Stimulated activated CD4-positive, alpha-beta T cell treated with anti-CD3 and anti-CD28 coated beads, Interleukin-1b, Interleukin-23, amount 100 ng/mL, for 1 hour (primary cell): ENCODE data around the gene HUNK.

ENCODE experiments used
- DNase-seq, 2 donors: peaks; one replicate each; pipeline ENCODE4 v3.0.0-alpha.2; 2020; ENCODE audit warnings: low read depth in 2 of 2

HUNK gene

DNA sequence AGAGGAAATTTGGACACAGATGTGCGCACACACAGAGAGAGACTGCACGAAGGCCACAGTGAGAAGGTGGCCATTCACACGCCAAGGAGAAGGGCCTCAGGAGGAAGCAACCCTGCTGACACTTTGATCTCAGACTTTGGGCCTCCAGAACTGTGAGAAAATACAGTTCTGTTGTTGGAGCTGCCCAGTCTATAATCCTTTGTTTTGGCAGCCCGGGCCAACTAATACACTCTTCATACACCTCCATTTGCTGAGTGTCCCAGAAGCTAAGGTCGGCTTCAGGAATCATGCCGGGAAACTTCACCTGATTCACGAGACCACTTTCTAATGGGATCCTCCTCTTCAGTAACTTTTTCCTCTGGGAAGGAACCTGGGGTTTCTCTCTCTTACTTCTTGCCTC is 23.2 kb downstream of the HUNK start:
- no peak for DNase-seq

DNA sequence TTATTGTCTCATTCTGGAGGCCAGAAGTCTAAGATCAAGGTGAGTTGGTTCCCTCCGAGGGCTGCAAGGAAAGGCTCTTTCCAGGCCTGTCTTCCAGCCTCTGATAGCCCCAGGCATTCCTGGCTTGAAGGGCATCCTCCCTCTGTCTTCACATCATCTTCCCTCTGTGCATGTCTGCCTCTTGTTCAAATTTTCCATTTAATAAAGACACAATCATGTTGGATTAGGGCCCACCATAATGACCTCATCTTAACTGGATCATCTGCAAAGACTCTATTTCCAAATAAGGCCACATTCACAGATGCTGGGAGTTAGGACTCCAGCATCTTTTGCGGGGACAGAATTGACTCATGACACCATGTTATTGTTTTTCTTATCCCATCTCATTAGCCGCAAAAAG is 24.5 kb downstream of the HUNK start:
- DNase-seq, result no peak

DNA sequence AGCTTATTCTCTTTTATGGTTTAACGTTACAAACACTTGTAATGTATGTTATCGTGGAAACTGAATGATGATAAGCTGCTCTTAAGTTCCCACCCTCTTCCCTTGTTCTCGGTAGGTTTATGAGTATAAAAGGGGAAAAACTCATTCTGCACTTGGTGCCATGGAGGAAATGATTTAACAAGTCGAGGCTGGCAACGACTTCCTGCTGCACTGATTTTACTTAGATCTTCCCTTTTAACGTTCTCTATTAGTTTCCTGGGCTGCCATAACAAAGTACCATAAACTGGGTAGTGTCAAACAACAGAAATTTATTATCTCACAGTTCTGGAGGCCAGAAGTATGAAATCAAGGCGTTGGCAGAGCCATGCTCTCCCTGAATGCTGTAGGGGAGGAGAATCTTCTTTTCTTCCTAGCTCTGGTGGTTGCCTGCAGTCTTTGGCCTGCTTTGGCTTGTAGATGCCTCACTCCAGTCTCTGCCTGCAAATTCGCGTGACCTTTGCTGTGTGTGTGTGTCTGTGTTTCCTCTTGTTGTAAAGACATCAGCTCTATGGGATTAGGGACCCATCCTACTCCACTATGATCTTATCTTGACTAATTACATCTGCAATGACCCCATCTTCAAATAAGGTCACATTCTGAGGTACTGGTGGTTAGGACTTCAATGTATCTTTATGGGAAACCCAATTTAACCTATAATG is 26.3 kb downstream of the HUNK start:
- no peak for DNase-seq

DNA sequence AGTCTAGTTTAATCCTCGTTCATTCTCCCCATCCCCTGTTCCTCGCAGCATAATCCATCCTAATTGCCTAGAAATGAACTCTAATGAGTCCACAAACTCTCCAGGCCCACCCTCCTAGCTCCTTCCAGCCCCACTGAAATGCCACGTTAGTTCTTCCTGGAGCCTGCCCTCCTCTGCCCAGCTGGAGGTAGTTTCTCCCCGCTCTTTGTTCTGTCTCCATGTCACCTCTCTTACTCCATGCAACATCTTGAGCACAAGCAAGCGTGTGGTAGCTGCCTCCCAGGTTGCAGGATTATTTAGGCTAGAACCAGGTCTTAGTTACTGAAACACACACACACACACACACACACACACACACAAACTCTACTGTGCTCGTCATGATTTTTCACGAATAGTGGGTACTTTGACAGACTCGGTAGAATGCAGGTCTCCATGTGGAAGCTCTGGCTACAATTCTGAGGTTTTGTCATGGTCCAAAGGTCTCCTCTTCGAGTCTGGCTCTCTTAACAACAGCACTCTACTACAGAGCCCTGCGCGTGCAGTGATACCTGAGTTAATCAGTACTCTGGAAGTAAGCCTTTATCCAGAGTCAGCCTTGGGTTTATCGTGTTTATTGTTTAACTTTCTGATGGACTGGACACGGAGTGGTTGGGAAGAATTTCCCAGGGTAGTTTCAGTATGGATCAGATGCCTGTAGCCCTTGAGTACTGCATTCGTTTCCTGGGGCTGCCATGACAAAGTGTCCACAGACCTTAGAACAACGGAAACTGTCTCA is 27.5 kb downstream of the HUNK start:
- no peak for DNase-seq

DNA sequence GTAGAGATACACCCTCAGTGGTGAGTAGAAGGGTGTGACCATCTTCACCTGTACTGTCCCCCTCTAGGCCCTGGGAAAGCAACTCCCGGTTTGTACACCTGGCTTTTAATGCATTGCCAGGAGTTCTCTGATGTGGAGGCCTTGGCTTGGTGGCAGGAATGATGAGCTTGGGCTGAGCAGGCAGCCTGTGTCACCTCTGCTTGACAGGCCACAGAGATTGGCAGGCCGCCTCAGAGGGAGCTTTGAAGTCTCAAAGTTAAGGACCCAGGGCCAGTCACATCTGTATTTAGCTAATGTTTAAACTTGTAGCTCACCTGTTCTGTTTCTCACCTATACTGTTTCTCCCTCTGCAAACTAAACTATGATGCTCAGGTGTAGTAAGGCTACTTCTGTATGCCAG is 28.5 kb downstream of the HUNK start:
- DNase-seq, result no peak

DNA sequence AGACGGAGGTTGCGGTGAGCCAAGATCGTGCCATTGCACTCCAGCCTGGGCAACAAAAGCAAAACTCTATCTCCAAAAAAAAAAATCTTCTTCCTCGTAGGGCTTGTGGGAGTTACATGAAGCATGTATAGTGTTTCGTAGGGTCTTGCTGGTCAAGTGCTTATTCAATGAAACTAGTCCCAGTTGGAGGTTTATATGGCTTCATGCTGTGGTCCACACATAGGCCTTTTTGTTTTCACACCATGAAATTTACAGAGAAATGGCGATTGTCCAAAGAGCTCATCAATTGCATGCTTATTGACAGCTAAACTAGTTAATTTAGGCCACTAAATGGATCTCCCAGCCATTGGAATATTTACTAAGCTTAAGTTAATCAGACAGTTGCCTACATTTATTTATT is 29.6 kb downstream of the HUNK start:
- no peak for DNase-seq

DNA sequence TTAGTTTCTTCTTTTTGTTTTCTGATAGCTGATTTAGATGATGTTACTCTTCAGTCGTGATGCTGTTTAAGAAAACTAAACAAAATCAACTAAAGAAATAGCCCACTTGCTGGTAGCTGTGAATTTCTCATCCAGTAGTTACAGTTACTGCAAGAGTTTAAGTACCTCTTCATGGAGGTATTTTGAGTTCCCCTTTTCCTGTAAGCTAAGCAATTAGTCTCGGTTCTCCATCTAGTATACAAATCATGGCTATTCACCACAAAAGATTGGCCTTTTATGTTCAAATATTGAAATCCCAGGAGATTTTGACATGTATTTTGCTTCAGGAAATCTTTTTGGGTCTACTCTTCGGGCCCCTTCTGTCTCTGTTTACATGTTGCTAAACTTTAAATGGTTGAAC is 31.1 kb downstream of the HUNK start:
- no peak for DNase-seq

DNA sequence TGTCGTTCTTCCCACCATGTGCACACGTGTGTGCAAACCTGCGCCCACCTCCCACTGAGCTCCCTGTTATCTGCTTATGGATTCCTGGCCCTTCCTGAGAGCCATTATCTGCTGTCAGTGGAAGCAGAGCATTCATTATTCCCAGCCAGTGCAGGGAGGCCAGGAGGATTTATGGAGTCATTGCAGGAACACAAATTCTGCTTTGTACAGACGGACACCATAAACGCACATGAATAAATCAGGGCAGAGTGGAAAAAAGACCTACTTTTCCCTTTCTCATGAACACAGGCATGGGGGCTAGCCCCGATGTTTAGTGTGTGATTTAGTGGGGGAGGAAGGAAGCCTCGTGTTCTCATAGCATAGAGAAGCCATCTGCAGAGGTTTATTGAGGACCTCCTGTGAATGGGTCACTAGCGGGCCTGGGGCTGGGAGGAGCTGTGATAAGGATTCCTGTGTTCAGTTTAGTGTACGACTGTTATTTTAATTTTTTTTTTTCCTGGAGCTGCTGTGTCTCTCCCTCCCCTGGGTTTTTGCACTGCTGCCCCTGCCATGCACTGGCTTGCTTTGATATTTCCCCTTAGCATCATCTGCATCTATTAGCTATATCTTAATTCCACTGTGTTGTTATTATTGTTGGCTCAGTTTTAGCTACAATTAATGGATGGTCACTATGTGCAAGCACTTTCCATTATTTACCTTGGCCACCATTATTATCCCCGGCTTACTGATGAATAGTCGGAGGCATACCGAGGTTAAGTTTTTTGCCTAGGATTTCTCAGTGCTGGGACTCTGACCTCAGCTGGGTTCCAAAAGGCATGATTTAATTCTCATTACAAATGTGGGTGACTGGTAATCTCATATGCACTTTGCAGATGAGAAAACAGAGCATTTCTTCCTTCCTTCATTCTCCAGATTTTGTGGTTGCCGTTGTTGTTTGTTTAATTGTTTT is 33.0 kb downstream of the HUNK start:
- DNase-seq, result no peak

DNA sequence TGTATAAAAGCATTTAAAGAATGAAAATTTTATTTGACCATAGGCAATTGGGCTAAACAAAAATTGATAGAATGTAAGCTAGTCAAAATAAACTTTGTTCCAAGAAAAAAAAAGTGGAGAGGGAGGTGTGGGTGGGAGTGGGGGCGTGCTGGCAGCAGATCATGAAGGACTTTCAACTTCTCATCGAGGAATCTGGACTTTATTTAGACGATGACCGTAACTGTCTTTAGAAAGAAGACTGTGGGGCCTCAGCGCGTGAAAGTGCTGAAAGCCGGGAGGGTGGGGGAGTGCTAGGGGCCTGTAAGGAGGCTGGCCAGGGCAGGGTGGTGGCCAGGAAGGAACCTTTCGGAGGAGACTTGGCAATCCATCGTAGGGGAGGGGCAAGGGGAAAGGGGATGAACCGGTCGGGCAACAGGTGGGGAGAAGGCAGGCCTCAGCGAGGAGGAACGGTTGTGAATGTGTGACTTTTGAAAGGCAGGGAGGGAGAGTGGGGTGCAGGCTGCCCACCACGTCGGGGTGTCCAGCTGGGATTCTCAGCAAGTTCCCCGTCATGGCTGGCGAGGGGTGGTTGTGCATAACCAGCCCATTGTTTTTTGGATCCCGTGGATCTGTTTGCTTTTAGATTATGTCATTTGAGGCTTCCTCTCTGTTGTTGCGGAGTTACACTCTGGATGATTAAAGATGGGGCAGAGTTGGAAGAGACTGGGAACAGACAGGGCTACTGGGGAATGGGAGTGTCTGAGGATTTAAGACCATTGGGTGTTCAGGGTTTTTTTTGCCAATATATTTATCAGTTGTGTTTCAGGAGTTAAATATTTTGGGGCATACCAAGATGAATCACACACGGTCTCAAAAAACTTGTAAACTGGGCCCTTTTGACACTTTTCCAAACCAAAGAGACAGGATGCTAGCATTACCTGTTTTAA is 35.5 kb downstream of the HUNK start:
- DNase-seq, result no peak

DNA sequence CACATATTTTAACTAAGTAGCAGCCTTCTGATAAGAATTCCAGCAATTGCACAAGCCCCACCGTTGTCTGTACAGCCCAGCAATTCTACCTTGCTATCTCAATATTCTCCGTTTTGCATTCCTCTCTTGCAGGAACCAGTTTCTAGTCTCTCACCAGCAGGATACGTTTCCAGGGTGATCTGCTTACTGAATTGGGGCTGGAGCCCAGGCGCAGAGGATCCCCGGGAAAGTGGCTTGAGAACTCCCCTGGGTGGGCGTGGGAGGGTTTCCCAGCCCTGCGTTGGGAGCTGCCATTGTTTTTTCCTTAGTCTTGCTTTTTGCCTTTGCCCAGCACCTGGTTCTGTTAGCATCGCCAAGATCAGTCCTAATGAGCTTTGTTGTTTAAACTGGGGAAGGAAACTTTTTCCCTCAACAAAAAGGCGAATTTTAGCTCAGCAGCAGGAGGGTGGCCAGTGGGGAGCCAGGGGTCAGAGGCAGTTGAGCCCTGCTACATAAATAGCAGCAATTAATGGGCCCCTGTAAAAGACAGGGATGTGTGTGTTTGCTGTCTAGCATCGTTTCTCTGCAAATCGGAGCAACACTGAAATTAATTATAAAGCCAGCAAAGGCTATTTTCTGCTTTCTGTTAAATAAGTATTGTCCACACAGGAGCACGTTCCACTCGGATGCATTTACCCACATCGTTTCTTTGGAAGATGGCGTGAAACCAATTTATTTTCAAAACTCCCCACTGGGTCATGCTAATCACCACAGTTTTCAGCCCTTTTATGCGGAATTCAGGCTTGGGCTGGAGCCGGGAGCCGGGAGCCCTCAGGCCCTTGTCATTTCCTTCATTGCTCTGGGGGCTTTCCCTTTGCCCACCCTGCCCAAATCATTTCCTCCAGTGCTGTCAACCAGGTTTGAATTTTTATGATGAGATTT is 36.6 kb downstream of the HUNK start:
- no peak for DNase-seq

DNA sequence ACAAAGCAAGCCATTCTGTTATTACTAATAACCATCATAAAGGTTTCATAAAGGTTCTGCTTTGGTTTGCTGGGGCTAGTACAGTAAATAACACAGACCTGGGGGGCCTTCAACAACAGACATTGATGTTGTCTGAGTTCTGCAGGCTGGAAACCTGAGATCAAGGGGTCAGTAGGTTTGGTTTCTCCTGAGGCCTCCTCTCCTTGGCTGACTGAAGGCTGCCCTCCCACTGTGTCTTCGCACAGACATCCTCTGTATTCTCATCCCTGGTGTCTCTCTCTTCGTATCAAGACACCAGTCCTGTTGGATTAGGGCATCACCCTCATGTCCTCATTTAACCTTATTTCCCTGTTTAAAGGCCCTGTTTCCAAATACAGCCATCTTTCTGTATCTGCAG is 37.3 kb downstream of the HUNK start:
- DNase-seq, result no peak

DNA sequence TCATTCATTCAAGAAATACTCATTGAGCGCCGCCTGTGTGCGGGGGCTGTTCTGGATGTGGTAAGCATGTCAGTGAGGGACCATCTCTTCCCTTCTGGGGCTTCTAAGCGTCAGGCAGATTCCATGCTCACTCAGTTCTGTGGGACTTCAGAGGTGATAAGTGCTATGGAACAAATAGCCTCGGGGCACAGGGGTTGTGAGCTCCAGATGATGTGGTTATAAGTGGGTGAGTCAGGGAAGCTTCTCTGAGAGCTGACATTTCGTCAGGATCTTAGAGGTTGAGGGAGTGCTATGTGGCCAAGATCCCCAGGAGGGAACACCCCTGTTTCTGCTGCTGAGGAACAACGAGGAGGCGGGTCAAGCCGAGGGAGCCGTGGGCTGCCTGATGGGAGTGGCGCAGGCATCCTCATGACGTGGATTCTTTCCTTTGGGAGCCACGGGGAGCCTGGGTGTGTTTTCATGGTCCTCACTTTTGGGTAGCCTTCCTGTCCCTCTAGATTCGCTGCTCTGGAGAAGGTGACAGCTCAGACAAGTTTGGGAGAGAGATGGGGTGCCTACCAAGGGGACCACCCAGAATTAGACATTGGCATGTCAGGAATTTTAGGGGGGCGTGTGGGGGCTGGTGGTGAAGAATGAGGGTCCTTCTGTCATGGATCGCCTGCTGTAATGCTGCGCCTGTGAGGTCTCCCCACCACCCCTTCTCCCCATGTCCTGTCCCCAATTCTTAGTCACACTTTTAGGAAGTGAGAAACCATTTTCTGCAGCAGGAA is 38.5 kb downstream of the HUNK start:
- no peak for DNase-seq

DNA sequence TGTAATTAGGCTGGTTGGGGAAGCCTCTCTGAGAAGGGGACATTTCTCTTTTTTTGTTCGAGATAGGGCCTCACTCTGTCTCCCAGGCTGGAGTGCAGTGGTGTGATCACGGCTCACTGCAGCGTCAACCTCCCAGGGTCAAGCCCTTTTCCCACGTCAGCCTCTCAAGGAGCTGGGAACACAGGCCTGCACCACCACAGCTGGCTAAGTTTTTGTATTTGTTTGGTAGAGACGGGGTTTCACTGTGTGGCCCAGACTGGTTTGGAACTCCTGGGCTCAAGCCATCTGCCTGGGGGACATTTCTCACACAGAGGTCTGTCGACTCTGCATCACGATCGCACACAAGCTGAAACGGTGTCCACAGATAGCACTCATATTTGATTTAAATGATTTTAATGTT is 39.7 kb downstream of the HUNK start:
- DNase-seq, result no peak

DNA sequence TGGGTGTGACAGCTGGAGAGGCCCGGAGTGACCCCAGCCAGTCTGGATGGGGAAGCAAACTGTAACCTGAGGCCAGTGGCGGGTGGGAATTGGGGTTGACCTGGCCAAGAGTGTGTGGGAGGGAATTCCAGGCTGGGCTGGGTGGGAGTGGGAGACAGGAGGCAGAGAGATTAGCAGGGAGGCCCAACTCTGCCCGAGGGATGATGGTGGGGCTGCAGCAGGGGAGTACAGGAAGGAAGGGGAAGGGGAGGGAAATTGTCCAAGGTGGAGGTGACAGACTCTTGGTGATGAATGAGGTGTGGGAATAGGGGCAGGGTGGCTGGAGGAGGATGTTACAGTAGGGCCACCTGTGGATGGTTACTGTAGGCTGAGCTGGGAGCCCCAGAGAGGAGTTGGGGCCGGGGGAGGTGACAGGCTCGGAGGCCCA is 40.4 kb downstream of the HUNK start:
- no peak for DNase-seq

DNA sequence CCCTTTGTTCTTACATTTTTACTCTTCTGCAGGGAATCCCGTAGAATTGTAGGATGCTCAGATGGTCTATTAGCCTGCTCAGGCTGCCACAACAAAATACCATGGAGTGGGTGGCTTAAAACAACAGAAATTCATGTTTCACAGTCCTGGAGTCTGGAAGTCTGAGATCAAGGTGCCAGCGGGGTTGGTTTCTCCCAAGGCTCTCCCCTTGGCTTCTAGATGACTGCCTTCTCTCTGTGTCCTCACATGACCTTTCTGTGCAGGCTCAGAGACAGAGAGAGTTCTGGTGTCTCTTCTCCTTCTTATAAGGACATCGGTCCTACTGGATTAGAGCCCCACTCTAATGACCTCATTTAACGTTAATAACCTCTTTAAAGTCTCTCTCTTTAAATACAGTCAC is 41.7 kb downstream of the HUNK start:
- DNase-seq, result no peak

DNA sequence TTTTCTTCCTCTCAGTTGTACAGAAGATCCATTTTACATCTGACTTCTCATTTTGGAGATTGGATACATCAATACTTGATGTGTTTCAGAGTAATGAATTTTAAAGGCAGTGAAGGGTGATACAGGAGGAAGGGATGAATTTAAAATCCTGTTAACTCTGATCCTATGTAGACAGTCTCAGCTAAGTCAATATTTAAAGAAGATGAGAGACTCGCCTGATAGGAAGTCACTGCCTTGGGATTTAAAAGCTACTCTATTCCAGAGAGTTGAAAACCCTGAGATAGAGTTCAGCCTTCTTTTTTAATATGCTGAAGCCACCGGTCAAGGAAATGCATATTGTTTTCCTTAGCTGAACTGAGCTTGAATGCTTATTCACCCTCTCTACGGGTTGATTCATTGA is 42.7 kb downstream of the HUNK start:
- no peak for DNase-seq

DNA sequence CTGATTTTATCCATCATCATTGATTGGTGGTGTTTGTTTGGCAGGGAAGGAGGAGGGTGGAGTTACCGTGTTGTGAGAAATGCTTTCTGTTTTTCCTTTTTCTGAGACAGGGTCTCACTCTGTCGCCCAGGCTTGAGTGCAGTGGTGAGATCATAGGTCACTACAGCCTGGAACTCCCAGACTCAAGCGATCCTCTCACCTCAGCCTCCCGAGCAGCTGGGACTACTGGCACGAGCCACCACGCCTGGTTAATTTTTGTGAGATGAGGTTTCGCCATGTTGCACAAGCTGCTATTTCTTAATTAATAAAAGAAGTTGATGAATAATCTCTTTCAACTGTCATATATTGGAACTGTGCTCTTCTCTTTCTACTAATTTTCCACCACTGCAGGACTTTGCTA is 44.3 kb downstream of the HUNK start:
- DNase-seq, result no peak

DNA sequence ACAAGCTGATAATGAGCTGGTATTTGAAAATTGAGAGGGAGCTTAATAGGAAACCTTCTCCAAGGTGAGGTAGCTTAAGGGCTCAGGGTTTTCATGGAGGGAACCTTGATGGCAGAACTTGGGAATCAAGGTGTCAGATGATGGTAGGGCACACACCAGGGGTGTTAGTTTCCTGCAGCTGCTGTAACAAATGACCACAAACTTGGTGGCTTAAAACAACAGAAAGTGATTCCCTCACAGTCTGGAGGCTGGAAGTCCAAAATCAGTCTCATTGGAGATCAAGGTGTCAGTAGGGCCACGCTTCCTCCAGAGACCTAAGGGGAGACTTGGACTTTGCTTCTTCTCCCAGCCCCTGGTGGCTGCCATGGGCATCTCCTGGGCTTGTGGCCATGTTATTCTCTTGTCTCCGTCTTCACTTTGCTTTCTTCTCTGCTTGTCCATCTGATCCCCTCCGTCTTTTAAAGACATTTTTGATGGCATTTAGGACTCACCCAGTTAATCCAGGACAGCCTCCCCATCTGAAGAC is 45.5 kb downstream of the HUNK start:
- no peak for DNase-seq

DNA sequence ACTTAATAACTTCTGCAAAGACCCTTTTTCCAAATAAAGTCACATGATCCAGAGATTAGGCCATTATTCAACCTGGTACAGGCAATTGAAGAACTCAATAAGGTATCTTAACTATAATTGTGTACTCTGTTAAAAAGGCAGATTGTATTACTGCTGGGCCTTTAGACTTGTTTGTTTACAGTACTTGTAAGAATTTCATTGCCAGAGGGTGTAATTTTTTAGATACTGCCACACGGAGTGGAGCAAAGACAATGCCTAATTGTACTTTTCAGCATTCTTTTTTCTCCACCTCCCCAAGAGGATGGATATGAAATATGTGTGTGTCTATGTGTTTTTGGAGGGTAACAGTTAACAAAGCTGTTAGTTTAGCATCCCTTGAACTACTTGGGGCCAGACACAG is 47.5 kb downstream of the HUNK start:
- no peak for DNase-seq
